Measurements from ENCODE around the gene SSUH2. TPM values are rescaled to one million over a fixed set of nuclear protein-coding genes. Genes with fewer than 3 reads are reported as not detected.

The SSUH2 gene
- total and polyA plus RNA-seq, 4 donors, result 0.17 to 2.1 (median 0.24) TPM

GRCh38 chr3:8574040-8574669, 70.4 kb downstream of the SSUH2 start (continued):
- TF ChIP-seq RXRA (IDR thresholded peaks at IDR 0.05) (no peak), GABPA (IDR thresholded peaks at IDR 0.05 in 1 of 2, conservative IDR thresholded peaks at IDR 0.05 in 1 of 2) (no peak)

- Histone ChIP-seq H3K36me3 (ENCODE audit: control insufficient read depth in 4 of 4, insufficient read depth in 3 of 4, low read depth in 1 of 4, low read length in 3 of 4) (no peaks in the 10 kb centered on the region), H3K9me3 (ENCODE audit: control insufficient read depth in 4 of 4, low read length in 3 of 4) (no peaks in the 10 kb centered on the region), H3K4me3 (ENCODE audit: low read depth in 1 of 3, low read length in 3 of 3) (no peak overlapping the region), H3K9ac (ENCODE audit: low read depth in 1 of 2, low read length in 2 of 2) (no peak overlapping the region), H3K27ac (ENCODE audit: low read depth in 1 of 2, low read length in 2 of 2) (no peak overlapping the region), H3K27me3 (ENCODE audit: control insufficient read depth in 4 of 4, insufficient read depth in 4 of 4, low read length in 3 of 4) (no peaks in the 10 kb centered on the region), H3K4me1 (ENCODE audit: control insufficient read depth in 4 of 4, insufficient read depth in 4 of 4, low read length in 3 of 4) (no peaks in the 10 kb centered on the region)
- WGBS, result 81% methylated on average over 4 of the region's 4 CpGs
- no peak for DNase-seq (ENCODE audit: low spot score)
- TF ChIP-seq JUND (IDR thresholded peaks at IDR 0.05) (no peak), MAX (IDR thresholded peaks at IDR 0.05) (no peak), GABPA (IDR thresholded peaks at IDR 0.05 in 1 of 2, conservative IDR thresholded peaks at IDR 0.05 in 1 of 2) (no peak), HNF4G (IDR thresholded peaks at IDR 0.05) (no peak), FOXA1 (IDR thresholded peaks at IDR 0.05) (no peak), RXRA (IDR thresholded peaks at IDR 0.05) (no peak), HNF4A (conservative IDR thresholded peaks at IDR 0.05) (no peak), REST (IDR thresholded peaks at IDR 0.05) (no peak)
These were observed 71.2 kb downstream of the SSUH2 start for GRCh38 chr3:8573342-8573926.

GRCh38 chr3:8571256-8571655, 73.3 kb downstream of the SSUH2 start:
- no peak overlapping the region for H3K9ac ChIP-seq (ENCODE audit: low read depth in 1 of 2, low read length in 2 of 2)
- H3K9me3 ChIP-seq (ENCODE audit: control insufficient read depth in 4 of 4, low read length in 3 of 4), result no peaks in the 10 kb centered on the region
- DNase-seq (ENCODE audit: low spot score), result no peak
- TF ChIP-seq FOXA2 (IDR thresholded peaks at IDR 0.05), result no peak
- TF ChIP-seq YY1 (IDR thresholded peaks at IDR 0.05), result no peak
- no peak overlapping the region for H3K27ac ChIP-seq (ENCODE audit: low read depth in 1 of 2, low read length in 2 of 2)
- H3K4me1 ChIP-seq (ENCODE audit: control insufficient read depth in 4 of 4, insufficient read depth in 4 of 4, low read length in 3 of 4), result no peaks in the 10 kb centered on the region
- 58% methylated on average over 3 of the region's 3 CpGs for WGBS
- H3K27me3 ChIP-seq (ENCODE audit: control insufficient read depth in 4 of 4, insufficient read depth in 4 of 4, low read length in 3 of 4), result no peaks in the 10 kb centered on the region
- no peaks in the 10 kb centered on the region for H3K36me3 ChIP-seq (ENCODE audit: control insufficient read depth in 4 of 4, insufficient read depth in 3 of 4, low read depth in 1 of 4, low read length in 3 of 4)
- no peak overlapping the region for H3K4me3 ChIP-seq (ENCODE audit: low read depth in 1 of 3, low read length in 3 of 3)

Other genes with a start within 250 kb of the SSUH2 start
- 1 to 10 TPM; 5.2 to 8.3 TPM for gene LMCD1, start 143.0 kb downstream of the SSUH2 start, total RNA-seq
- 1 to 10 TPM; 3.1 to 6.8 TPM for gene LMCD1, start 143.0 kb downstream of the SSUH2 start, polyA plus RNA-seq
- gene CAV3, start 89.0 kb upstream of the SSUH2 start, total RNA-seq, result not detected
- gene CAV3, start 89.0 kb upstream of the SSUH2 start, polyA plus RNA-seq, result not detected
- gene OXTR, start 124.8 kb upstream of the SSUH2 start, total RNA-seq, result under 1 TPM; 0.08 to 0.28 TPM
- gene OXTR, start 124.8 kb upstream of the SSUH2 start, polyA plus RNA-seq, result under 1 TPM in 1 of 2 donors, not detected in 1; 0.05 TPM